ENCODE data around the gene GTPBP6.

- TF ChIP-seq CTCF (IDR thresholded peaks at IDR 0.05 in 8 of 11, conservative IDR thresholded peaks at IDR 0.05 in 3 of 11) = no peak
- no peak for TF ChIP-seq POLR2AphosphoS5 (IDR thresholded peaks at IDR 0.05)
Observed at GRCh38 chrX:344371-344901, 25.8 kb upstream of the GTPBP6 start.

Data from spleen (tissue), 7 donors.